GM23338 (cell line): ENCODE measurements around the gene ZNF784. TPM values are rescaled to one million over a fixed set of nuclear protein-coding genes. Genes with fewer than 3 reads are reported as not detected.
A peak's percentile ranks its signal among the peaks of the same experiment; 100 is the strongest.

Experiments used
- ATAC-seq: fragments of 200-7000 bp; cut with Tn5 transposase; 3 replicates; pipeline ENCODE4 v1.9.1; 2020
- DNase-seq: peaks from one replicate; pipeline ENCODE4 v3.0.0-alpha.2; 2015; ENCODE audit warnings: low spot score
- H2AFZ ChIP-seq: fragments of 200-600 bp; sonication (generic); 2 replicates; pipeline ENCODE4 v1.8.0; 2016; ENCODE audit warnings: antibody characterized with exemption, mild to moderate bottlenecking, moderate library complexity
- H3F3A ChIP-seq: fragments of 200-600 bp; sonication (generic); replicated peaks from 2 replicates; pipeline ENCODE4 v1.8.0; 2017; ENCODE audit warnings: antibody characterized with exemption, mixed run types, low read depth
- H3K27ac ChIP-seq: fragments of 200-600 bp; sonication (generic); 2 replicates; pipeline ENCODE4 v1.6.1; 2016; ENCODE audit warnings: low read depth
- H3K27me3 ChIP-seq: fragments of 200-600 bp; sonication (generic); 2 replicates; pipeline ENCODE4 v1.8.0; 2016; ENCODE audit warnings: mild to moderate bottlenecking, mixed run types, moderate library complexity; ENCODE audit not compliant: insufficient read depth
- H3K36me3 ChIP-seq: fragments of 200-600 bp; sonication (generic); 2 replicates; pipeline ENCODE4 v1.8.0; 2016; ENCODE audit warnings: mild to moderate bottlenecking; ENCODE audit not compliant: insufficient read depth
- H3K4me1 ChIP-seq: fragments of 200-600 bp; sonication (generic); 2 replicates; pipeline ENCODE4 v1.8.0; 2016; ENCODE audit warnings: mild to moderate bottlenecking, moderate library complexity; ENCODE audit not compliant: insufficient read depth
- H3K4me2 ChIP-seq: fragments of 200-600 bp; sonication (generic); 2 replicates; pipeline ENCODE4 v1.7.1; 2017; ENCODE audit warnings: mixed run types
- H3K4me3 ChIP-seq: fragments of 200-600 bp; sonication (generic); 2 replicates; pipeline ENCODE4 v1.6.1; 2016; ENCODE audit warnings: mixed run types
- H3K79me2 ChIP-seq: fragments of 200-600 bp; sonication (generic); replicated peaks from 2 replicates; pipeline ENCODE4 v1.8.0; 2017; ENCODE audit warnings: mild to moderate bottlenecking; ENCODE audit not compliant: insufficient read depth
- H3K9me2 ChIP-seq: fragments of 200-600 bp; sonication (generic); 2 replicates; pipeline ENCODE4 v1.8.0; 2017; ENCODE audit not compliant: insufficient read depth
- H4K20me1 ChIP-seq: fragments of 200-600 bp; sonication (generic); replicated peaks from 2 replicates; pipeline ENCODE4 v1.8.0; 2017; ENCODE audit warnings: mild to moderate bottlenecking; ENCODE audit not compliant: insufficient read depth
- H3K27ac Mint-ChIP-seq: 2 replicates; pipeline ENCODE4 v1.8.0; 2020; ENCODE audit warnings: inconsistent platforms, mild to moderate bottlenecking, moderate library complexity, mixed read lengths
- H3K27me3 Mint-ChIP-seq: 3 replicates; pipeline ENCODE4 v1.8.0; 2022; ENCODE audit warnings: low read depth, mild to moderate bottlenecking, moderate library complexity, mixed read lengths, inconsistent platforms; ENCODE audit not compliant: insufficient read depth, poor library complexity
- H3K36me3 Mint-ChIP-seq: 3 replicates; pipeline ENCODE4 v1.8.0; 2021; ENCODE audit warnings: low read depth, mild to moderate bottlenecking, inconsistent platforms, moderate library complexity, mixed read lengths
- H3K4me1 Mint-ChIP-seq: 3 replicates; pipeline ENCODE4 v1.8.0; 2020; ENCODE audit warnings: mild to moderate bottlenecking, inconsistent platforms, mixed read lengths
- H3K4me3 Mint-ChIP-seq: 3 replicates; pipeline ENCODE4 v1.8.0; 2021; ENCODE audit warnings: moderate library complexity, mild to moderate bottlenecking, inconsistent platforms, mixed read lengths
- H3K9me3 Mint-ChIP-seq: 3 replicates; pipeline ENCODE4 v1.8.0; 2020; ENCODE audit warnings: moderate library complexity, mild to moderate bottlenecking, inconsistent platforms, mixed read lengths
- CREB1 ChIP-seq: fragments of 250-450 bp; sonication (Bioruptor Pico); IDR thresholded peaks from 2 replicates; pipeline ENCODE4 v1.5.0; 2020; ENCODE audit warnings: low read depth, mild to moderate bottlenecking, moderate library complexity
- EZH2 ChIP-seq: fragments of 200-600 bp; sonication (generic); IDR thresholded peaks from one replicate; pipeline ENCODE4 v1.8.0; 2017; ENCODE audit warnings: antibody characterized with exemption, mild to moderate bottlenecking, low read depth; ENCODE audit not compliant: unreplicated experiment
- EZH2phosphoT487 ChIP-seq: fragments of 200-600 bp; sonication (generic); IDR thresholded peaks from one replicate; pipeline ENCODE4 v1.8.1; 2018; ENCODE audit warnings: antibody characterized with exemption; ENCODE audit not compliant: unreplicated experiment
- JUNB ChIP-seq: IDR thresholded peaks from one replicate; pipeline ENCODE4 v1.6.1; 2016; ENCODE audit warnings: antibody characterized with exemption; ENCODE audit not compliant: unreplicated experiment
- NANOG ChIP-seq: IDR thresholded peaks from 2 replicates; pipeline ENCODE4 v1.6.1; 2016; ENCODE audit warnings: antibody characterized with exemption, borderline replicate concordance
- POLR2AphosphoS5 ChIP-seq: IDR thresholded peaks from 2 replicates; pipeline ENCODE4 v1.6.1; 2016; ENCODE audit warnings: antibody characterized with exemption, low read depth
- STAT1 ChIP-seq: IDR thresholded peaks from one replicate; pipeline ENCODE4 v1.6.1; 2016; ENCODE audit warnings: antibody characterized with exemption; ENCODE audit not compliant: unreplicated experiment
- ZNF114 ChIP-seq: fragments of 250-450 bp; sonication (Bioruptor Pico); IDR thresholded peaks from 2 replicates; pipeline ENCODE4 v1.5.0; 2020; ENCODE audit warnings: mild to moderate bottlenecking, moderate library complexity
- polyA plus RNA-seq: library from polyadenylated mRNA; unstranded; fragments of >200 nt; fragmentation: Nextera tagmentation; extraction: Ambion mirVana; gene quantifications from 2 replicates; pipeline ENCODE4 v1.2.1, GENCODE V29; 2016
- total RNA-seq: library from RNA; depleted of rRNA; stranded (reverse); fragments of >200 nt; shearing (Covaris generic); gene quantifications from 2 replicates; pipeline ENCODE4 v1.2.3, GENCODE V29; 2014
- TF ChIP-seq, protein P1 (sequence below): IDR thresholded peaks from one replicate; pipeline ENCODE4 v1.6.1; 2018; ENCODE audit warnings: antibody characterized with exemption; ENCODE audit not compliant: unreplicated experiment
- TF ChIP-seq, protein P2 (sequence below), 2 experiments: fragments of 200-600 bp in 1 of 2; sonication (generic) in 1 of 2; conservative IDR thresholded peaks; 2 replicates each; pipeline versions ENCODE4 v1.5.1 to v1.6.1; 2016 to 2017; ENCODE audit warnings: antibody characterized with exemption in 2 of 2, low read depth in 2 of 2, mild to moderate bottlenecking in 2 of 2, moderate library complexity in 1 of 2
- TF ChIP-seq, protein P3 (sequence below): IDR thresholded peaks from 2 replicates; pipeline ENCODE4 v1.6.1; 2016; ENCODE audit warnings: antibody characterized with exemption

The ZNF784 gene
- total and polyA plus RNA-seq, 2 experiments from 2014 or later: 1.5 to 6.7 TPM

DNA sequence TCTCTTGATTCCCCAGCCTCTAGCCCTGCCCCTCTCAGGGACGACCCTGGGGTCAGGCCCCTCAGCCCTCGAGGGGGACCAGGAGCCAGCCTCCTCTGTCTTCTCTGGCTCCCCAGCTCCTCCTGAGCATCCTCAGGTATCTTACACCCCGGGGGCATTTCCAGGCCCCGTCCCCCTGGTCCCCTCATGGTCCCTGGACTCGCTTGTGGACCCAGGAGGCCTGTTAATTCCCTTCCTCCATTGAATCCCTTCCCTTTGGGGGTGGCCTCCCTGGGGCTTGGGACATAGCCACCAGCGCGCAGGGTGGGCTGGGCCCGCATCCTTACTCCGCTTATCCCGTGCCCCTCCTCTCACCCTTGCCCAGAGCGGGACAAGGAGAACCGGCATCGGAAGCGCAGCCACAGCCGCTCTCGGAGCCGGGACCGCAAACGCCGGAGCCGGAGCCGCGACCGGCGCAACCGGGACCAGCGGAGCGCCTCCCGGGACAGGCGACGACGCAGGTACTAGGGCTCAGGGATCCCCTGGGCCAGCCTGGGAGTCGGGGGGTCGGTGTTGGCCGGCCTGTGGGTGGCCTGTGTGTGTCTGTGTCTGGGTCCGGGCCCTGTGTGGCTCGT is 34.6 kb upstream of the ZNF784 start:
- Histone ChIP-seq H3K4me3 (no peak overlapping the region), H3K4me2 (peak overlapping the region; percentile 60; the same call in 1 of the 2 replicates), H3K4me1 (peaks cover 27% of the 10 kb centered on the region), H3K79me2 (peaks cover 86% of the 10 kb centered on the region), H4K20me1 (peaks cover 62% of the 10 kb centered on the region), H3K27me3 (no peaks in the 10 kb centered on the region), H3K9me2 (no peaks in the 10 kb centered on the region), H3F3A (peaks cover 22% of the 10 kb centered on the region), H2AFZ (no peak overlapping the region), H3K36me3 (peaks cover 22% of the 10 kb centered on the region), H3K27ac (peak overlapping the region; percentile 55; the same call in 1 of the 2 replicates)
- ATAC-seq (no peak), DNase-seq (no peak)
- Mint-ChIP-seq H3K27me3 (peaks cover 21% of the 10 kb centered on the region), H3K4me3 (peak overlapping the region; percentile 35; the same call in 1 of the 3 replicates), H3K4me1 (peaks cover 36% of the 10 kb centered on the region), H3K27ac (peak overlapping the region; percentile 24), H3K9me3 (no peaks in the 10 kb centered on the region; the same call in 1 of the 3 replicates), H3K36me3 (peaks cover 71% of the 10 kb centered on the region)
- TF ChIP-seq, protein P1, sequence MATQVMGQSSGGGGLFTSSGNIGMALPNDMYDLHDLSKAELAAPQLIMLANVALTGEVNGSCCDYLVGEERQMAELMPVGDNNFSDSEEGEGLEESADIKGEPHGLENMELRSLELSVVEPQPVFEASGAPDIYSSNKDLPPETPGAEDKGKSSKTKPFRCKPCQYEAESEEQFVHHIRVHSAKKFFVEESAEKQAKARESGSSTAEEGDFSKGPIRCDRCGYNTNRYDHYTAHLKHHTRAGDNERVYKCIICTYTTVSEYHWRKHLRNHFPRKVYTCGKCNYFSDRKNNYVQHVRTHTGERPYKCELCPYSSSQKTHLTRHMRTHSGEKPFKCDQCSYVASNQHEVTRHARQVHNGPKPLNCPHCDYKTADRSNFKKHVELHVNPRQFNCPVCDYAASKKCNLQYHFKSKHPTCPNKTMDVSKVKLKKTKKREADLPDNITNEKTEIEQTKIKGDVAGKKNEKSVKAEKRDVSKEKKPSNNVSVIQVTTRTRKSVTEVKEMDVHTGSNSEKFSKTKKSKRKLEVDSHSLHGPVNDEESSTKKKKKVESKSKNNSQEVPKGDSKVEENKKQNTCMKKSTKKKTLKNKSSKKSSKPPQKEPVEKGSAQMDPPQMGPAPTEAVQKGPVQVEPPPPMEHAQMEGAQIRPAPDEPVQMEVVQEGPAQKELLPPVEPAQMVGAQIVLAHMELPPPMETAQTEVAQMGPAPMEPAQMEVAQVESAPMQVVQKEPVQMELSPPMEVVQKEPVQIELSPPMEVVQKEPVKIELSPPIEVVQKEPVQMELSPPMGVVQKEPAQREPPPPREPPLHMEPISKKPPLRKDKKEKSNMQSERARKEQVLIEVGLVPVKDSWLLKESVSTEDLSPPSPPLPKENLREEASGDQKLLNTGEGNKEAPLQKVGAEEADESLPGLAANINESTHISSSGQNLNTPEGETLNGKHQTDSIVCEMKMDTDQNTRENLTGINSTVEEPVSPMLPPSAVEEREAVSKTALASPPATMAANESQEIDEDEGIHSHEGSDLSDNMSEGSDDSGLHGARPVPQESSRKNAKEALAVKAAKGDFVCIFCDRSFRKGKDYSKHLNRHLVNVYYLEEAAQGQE: no peak
- TF ChIP-seq ZNF114 (CRISPR knock-in tag) (no peak), JUNB (no peak), EZH2 (no peak), STAT1 (no peak), NANOG (no peak), POLR2AphosphoS5 (no peak), CREB1 (CRISPR knock-in tag) (no peak), EZH2phosphoT487 (no peak)
- TF ChIP-seq, protein P2, sequence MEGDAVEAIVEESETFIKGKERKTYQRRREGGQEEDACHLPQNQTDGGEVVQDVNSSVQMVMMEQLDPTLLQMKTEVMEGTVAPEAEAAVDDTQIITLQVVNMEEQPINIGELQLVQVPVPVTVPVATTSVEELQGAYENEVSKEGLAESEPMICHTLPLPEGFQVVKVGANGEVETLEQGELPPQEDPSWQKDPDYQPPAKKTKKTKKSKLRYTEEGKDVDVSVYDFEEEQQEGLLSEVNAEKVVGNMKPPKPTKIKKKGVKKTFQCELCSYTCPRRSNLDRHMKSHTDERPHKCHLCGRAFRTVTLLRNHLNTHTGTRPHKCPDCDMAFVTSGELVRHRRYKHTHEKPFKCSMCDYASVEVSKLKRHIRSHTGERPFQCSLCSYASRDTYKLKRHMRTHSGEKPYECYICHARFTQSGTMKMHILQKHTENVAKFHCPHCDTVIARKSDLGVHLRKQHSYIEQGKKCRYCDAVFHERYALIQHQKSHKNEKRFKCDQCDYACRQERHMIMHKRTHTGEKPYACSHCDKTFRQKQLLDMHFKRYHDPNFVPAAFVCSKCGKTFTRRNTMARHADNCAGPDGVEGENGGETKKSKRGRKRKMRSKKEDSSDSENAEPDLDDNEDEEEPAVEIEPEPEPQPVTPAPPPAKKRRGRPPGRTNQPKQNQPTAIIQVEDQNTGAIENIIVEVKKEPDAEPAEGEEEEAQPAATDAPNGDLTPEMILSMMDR (conservative IDR thresholded peaks at IDR 0.05; ENCODE audit: low read depth in 2 of 2): no peak
- TF ChIP-seq, protein P3, sequence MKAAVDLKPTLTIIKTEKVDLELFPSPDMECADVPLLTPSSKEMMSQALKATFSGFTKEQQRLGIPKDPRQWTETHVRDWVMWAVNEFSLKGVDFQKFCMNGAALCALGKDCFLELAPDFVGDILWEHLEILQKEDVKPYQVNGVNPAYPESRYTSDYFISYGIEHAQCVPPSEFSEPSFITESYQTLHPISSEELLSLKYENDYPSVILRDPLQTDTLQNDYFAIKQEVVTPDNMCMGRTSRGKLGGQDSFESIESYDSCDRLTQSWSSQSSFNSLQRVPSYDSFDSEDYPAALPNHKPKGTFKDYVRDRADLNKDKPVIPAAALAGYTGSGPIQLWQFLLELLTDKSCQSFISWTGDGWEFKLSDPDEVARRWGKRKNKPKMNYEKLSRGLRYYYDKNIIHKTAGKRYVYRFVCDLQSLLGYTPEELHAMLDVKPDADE: no peak
